OCI-LY1 (cell line): ENCODE data around the gene TIMM29.

Experiments used
- EZH2 ChIP-seq: fragments of 200-600 bp; sonication (generic), shearing (Covaris generic); IDR thresholded peaks from 2 replicates; pipeline ENCODE4 v1.8.0; 2017; ENCODE audit warnings: borderline replicate concordance, mixed run types, mild to moderate bottlenecking, antibody characterized with exemption, low read length, moderate library complexity, mixed read lengths
- TF ChIP-seq, protein P1 (sequence below): fragments of 200-600 bp; sonication (generic), shearing (Covaris generic); IDR thresholded peaks from 2 replicates; pipeline ENCODE4 v1.5.1; 2017; ENCODE audit warnings: mild to moderate bottlenecking, antibody characterized with exemption, low read length, moderate library complexity, mixed read lengths

DNA sequence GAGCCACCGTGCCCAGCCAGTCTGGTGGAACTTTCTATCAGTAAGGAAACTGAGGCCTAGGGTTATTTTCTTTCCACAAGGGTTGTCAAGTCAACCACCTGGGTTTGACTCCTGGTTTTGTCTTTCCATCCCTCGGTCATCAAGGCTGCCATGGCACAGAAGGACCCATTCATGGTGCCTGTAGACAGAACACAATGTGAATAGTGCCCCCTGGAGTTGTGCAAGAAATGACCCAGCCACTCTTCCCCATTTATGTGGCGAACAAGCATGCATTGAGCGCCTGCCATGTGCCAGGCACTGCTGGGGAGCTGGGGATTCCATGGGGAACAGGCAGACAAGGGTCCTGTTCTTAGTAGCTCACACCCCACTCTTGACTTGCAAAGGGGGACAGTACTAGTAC lies 36.3 kb downstream of the TIMM29 start:
- TF ChIP-seq, protein P1, sequence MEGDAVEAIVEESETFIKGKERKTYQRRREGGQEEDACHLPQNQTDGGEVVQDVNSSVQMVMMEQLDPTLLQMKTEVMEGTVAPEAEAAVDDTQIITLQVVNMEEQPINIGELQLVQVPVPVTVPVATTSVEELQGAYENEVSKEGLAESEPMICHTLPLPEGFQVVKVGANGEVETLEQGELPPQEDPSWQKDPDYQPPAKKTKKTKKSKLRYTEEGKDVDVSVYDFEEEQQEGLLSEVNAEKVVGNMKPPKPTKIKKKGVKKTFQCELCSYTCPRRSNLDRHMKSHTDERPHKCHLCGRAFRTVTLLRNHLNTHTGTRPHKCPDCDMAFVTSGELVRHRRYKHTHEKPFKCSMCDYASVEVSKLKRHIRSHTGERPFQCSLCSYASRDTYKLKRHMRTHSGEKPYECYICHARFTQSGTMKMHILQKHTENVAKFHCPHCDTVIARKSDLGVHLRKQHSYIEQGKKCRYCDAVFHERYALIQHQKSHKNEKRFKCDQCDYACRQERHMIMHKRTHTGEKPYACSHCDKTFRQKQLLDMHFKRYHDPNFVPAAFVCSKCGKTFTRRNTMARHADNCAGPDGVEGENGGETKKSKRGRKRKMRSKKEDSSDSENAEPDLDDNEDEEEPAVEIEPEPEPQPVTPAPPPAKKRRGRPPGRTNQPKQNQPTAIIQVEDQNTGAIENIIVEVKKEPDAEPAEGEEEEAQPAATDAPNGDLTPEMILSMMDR, result peak; percentile 65
- no peak for TF ChIP-seq EZH2
